SU-DHL-6 (cell line): ENCODE measurements around the gene ZNF710.

Experiments
- H2AFZ ChIP-seq: fragments of 200-600 bp; sonication (generic); 2 replicates; pipeline ENCODE4 v1.6.1; 2014; ENCODE audit warnings: low read depth, mild to moderate bottlenecking, moderate library complexity, mixed read lengths, antibody characterized with exemption, low read length; ENCODE audit not compliant: severe bottlenecking
- H3F3A ChIP-seq: fragments of 200-600 bp; shearing (Covaris generic); 2 replicates; pipeline ENCODE4 v1.6.0; 2016; ENCODE audit warnings: antibody characterized with exemption, mild to moderate bottlenecking; ENCODE audit not compliant: insufficient read depth
- H3K27ac ChIP-seq: fragments of 200-600 bp; sonication (generic); 2 replicates; pipeline ENCODE4 v1.5.1; 2016; ENCODE audit warnings: low read depth, mild to moderate bottlenecking, low read length, moderate library complexity, mixed read lengths
- H3K27me3 ChIP-seq: fragments of 200-600 bp; sonication (generic), shearing (Covaris generic); 2 replicates; pipeline ENCODE4 v1.6.0; 2014; ENCODE audit warnings: mild to moderate bottlenecking, low read length
- H3K36me3 ChIP-seq: fragments of 200-600 bp; sonication (generic); 2 replicates; pipeline ENCODE4 v1.6.1; 2014; ENCODE audit warnings: mild to moderate bottlenecking, low read length, mixed read lengths
- H3K4me2 ChIP-seq: fragments of 300-600, 200-600 bp; shearing (Covaris generic), sonication (generic); 2 replicates; pipeline ENCODE4 v1.6.0; 2014; ENCODE audit warnings: low read length, low read depth, mild to moderate bottlenecking; ENCODE audit not compliant: poor library complexity, severe bottlenecking
- H3K4me3 ChIP-seq: fragments of 200-600 bp; sonication (generic); 2 replicates; pipeline ENCODE4 v1.5.1; 2014; ENCODE audit warnings: antibody characterized with exemption, low read length, mild to moderate bottlenecking, mixed read lengths; ENCODE audit not compliant: insufficient read depth, poor library complexity, severe bottlenecking
- H3K79me2 ChIP-seq: fragments of 200-600 bp; sonication (generic); 2 replicates; pipeline ENCODE4 v1.6.1; 2014; ENCODE audit warnings: mild to moderate bottlenecking, low read length, moderate library complexity; ENCODE audit not compliant: insufficient read depth
- H3K9ac ChIP-seq: fragments of 200-600 bp; sonication (generic); 2 replicates; pipeline ENCODE4 v1.7.0; 2014; ENCODE audit warnings: mild to moderate bottlenecking, low read length
- H3K9me2 ChIP-seq: fragments of 200-600 bp; sonication (generic); replicated peaks from 2 replicates; pipeline ENCODE4 v1.6.1; 2014; ENCODE audit warnings: low read length; ENCODE audit not compliant: insufficient read depth
- H3K9me3 ChIP-seq: fragments of 200-600 bp; sonication (generic); 2 replicates; pipeline ENCODE4 v1.6.1; 2014; ENCODE audit warnings: low read length, mixed read lengths; ENCODE audit not compliant: insufficient read depth
- H4K20me1 ChIP-seq: fragments of 200-600 bp; sonication (generic); 2 replicates; pipeline ENCODE4 v1.6.1; 2014; ENCODE audit warnings: low read depth, mild to moderate bottlenecking, antibody characterized with exemption, low read length, moderate library complexity, mixed read lengths
- CTCF ChIP-seq: fragments of 200-600 bp; sonication (generic); IDR thresholded peaks from one replicate; pipeline ENCODE4 v1.5.1; 2017; ENCODE audit warnings: antibody characterized with exemption, mild to moderate bottlenecking, low read length, moderate library complexity; ENCODE audit not compliant: insufficient read depth, poor library complexity, severe bottlenecking
- EZH2phosphoT487 ChIP-seq: fragments of 200-600 bp; sonication (generic), shearing (Covaris generic); conservative IDR thresholded peaks from 2 replicates; pipeline ENCODE4 v1.6.1; 2018; ENCODE audit warnings: mild to moderate bottlenecking, antibody characterized with exemption, low read length, moderate library complexity, mixed read lengths

ZNF710 gene

GRCh38 chr15:89984421-89985010 is 16.6 kb upstream of the ZNF710 start:
- Histone ChIP-seq H3F3A (no peaks in the 10 kb centered on the region), H3K9me2 (no peaks in the 10 kb centered on the region), H3K9ac (no peak overlapping the region), H3K36me3 (no peaks in the 10 kb centered on the region), H4K20me1 (no peaks in the 10 kb centered on the region), H3K9me3 (no peaks in the 10 kb centered on the region), H3K27ac (no peak overlapping the region), H3K4me3 (no peak overlapping the region), H3K79me2 (no peaks in the 10 kb centered on the region), H2AFZ (no peak overlapping the region), H3K4me2 (no peak overlapping the region), H3K27me3 (no peaks in the 10 kb centered on the region)
- TF ChIP-seq EZH2phosphoT487 (no peak), CTCF (no peak)

- no peaks in the 10 kb centered on the region for H3F3A ChIP-seq
- no peaks in the 10 kb centered on the region for H3K36me3 ChIP-seq
- no peak overlapping the region for H3K4me3 ChIP-seq
- no peaks in the 10 kb centered on the region for H3K9me2 ChIP-seq
- no peak overlapping the region for H3K9ac ChIP-seq
- no peak overlapping the region for H2AFZ ChIP-seq
- H3K4me2 ChIP-seq: no peak overlapping the region
- no peaks in the 10 kb centered on the region for H3K79me2 ChIP-seq
- no peak for TF ChIP-seq CTCF
- no peak for TF ChIP-seq EZH2phosphoT487
- no peaks in the 10 kb centered on the region for H4K20me1 ChIP-seq
- no peaks in the 10 kb centered on the region for H3K27me3 ChIP-seq
- H3K9me3 ChIP-seq: no peaks in the 10 kb centered on the region
- no peak overlapping the region for H3K27ac ChIP-seq
These were observed 16.0 kb upstream of the ZNF710 start for GRCh38 chr15:89985111-89985510.

- Histone ChIP-seq H3K9me2 (no peaks in the 10 kb centered on the region), H3K4me3 (no peak overlapping the region), H3K79me2 (no peaks in the 10 kb centered on the region), H3K27me3 (no peaks in the 10 kb centered on the region), H4K20me1 (no peaks in the 10 kb centered on the region), H2AFZ (no peak overlapping the region), H3K4me2 (no peak overlapping the region), H3K9me3 (no peaks in the 10 kb centered on the region), H3K36me3 (no peaks in the 10 kb centered on the region), H3K9ac (no peak overlapping the region), H3K27ac (no peak overlapping the region), H3F3A (no peaks in the 10 kb centered on the region)
- TF ChIP-seq EZH2phosphoT487 (no peak), CTCF (no peak)
These were observed 9.8 kb upstream of the ZNF710 start for GRCh38 chr15:89991312-89991711.
